ENCODE measurements around the gene GATD1.

The GATD1 gene

GRCh38 chr11:777288-778255 is at the start of gene GATD1:
TSS of gene GATD1 (minus strand) at chr11:777487. CDS start at chr11:777462, 25 bp downstream.
- TF ChIP-seq ZNF274 (IDR thresholded peaks at IDR 0.05; ENCODE audit: low read depth, low read length): no peak
- H3K4me3 ChIP-seq (ENCODE audit: low read length): peak within 1 kb of the TSS; percentile 76

GRCh38 chr11:826836-827145 is 49.5 kb upstream of the GATD1 start:
- H3K4me3 ChIP-seq (ENCODE audit: low read length): peak overlapping the region; percentile 66; the same call in 1 of the 2 replicates
- no peak for TF ChIP-seq ZNF274 (IDR thresholded peaks at IDR 0.05; ENCODE audit: low read depth, low read length)

- no peak for TF ChIP-seq ZNF274 (IDR thresholded peaks at IDR 0.05; ENCODE audit: low read depth, low read length)
- H3K4me3 ChIP-seq (ENCODE audit: low read length): no peak overlapping the region; the same call in 1 of the 2 replicates
Observed at GRCh38 chr11:826227-826621, 48.9 kb upstream of the GATD1 start.

- no peak for TF ChIP-seq ZNF274 (IDR thresholded peaks at IDR 0.05; ENCODE audit: low read depth, low read length)
- H3K4me3 ChIP-seq (ENCODE audit: low read length): no peak overlapping the region
Observed at GRCh38 chr11:825366-826226, 48.3 kb upstream of the GATD1 start.

GRCh38 chr11:824942-825341 is 47.7 kb upstream of the GATD1 start:
- no peak overlapping the region for H3K4me3 ChIP-seq (ENCODE audit: low read length)
- no peak for TF ChIP-seq ZNF274 (IDR thresholded peaks at IDR 0.05; ENCODE audit: low read depth, low read length)

GRCh38 chr11:824292-824880 is 47.1 kb upstream of the GATD1 start:
- TF ChIP-seq ZNF274 (IDR thresholded peaks at IDR 0.05; ENCODE audit: low read depth, low read length): no peak
- H3K4me3 ChIP-seq (ENCODE audit: low read length): no peak overlapping the region

- TF ChIP-seq ZNF274 (IDR thresholded peaks at IDR 0.05; ENCODE audit: low read depth, low read length): no peak
- no peak overlapping the region for H3K4me3 ChIP-seq (ENCODE audit: low read length)
Observed at GRCh38 chr11:823441-824291, 46.4 kb upstream of the GATD1 start.

GRCh38 chr11:821512-822371 is 44.5 kb upstream of the GATD1 start:
- TF ChIP-seq ZNF274 (IDR thresholded peaks at IDR 0.05; ENCODE audit: low read depth, low read length): no peak
- no peak overlapping the region for H3K4me3 ChIP-seq (ENCODE audit: low read length)

- H3K4me3 ChIP-seq (ENCODE audit: low read length): peak overlapping the region; percentile 91; the same call in 1 of the 2 replicates
- no peak for TF ChIP-seq ZNF274 (IDR thresholded peaks at IDR 0.05; ENCODE audit: low read depth, low read length)
Observed at GRCh38 chr11:820655-821511, 43.6 kb upstream of the GATD1 start.

GRCh38 chr11:819943-820649 is 42.8 kb upstream of the GATD1 start:
- TF ChIP-seq ZNF274 (IDR thresholded peaks at IDR 0.05; ENCODE audit: low read depth, low read length): no peak
- peak overlapping the region; percentile 91; the same call in 1 of the 2 replicates for H3K4me3 ChIP-seq (ENCODE audit: low read length)
